ENCODE results near the gene TXNDC11.

DNA sequence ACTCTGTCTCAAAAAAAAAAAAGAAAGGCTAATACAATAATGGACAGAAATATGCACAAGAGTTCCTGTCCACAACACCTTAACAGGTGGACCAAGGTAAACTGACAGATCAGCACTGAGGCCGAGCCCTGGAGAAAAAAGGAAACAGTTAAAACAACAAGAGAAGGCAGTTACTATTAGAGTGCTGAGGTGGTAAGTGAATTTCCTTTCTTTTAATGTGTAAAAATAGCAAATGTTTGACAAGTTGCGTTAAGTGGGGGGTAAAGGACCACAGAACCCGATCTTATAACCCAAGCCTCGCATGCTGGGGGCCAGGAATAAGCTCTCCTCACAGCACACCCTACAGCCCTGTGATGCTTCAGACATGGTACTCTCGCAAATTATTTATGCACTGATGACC, 24.8 kb downstream of the TXNDC11 start:
- TF ChIP-seq POLR2A (IDR thresholded peaks at IDR 0.05) (no peak), EP300 (IDR thresholded peaks at IDR 0.05) (no peak)
- TF ChIP-seq, protein P1, sequence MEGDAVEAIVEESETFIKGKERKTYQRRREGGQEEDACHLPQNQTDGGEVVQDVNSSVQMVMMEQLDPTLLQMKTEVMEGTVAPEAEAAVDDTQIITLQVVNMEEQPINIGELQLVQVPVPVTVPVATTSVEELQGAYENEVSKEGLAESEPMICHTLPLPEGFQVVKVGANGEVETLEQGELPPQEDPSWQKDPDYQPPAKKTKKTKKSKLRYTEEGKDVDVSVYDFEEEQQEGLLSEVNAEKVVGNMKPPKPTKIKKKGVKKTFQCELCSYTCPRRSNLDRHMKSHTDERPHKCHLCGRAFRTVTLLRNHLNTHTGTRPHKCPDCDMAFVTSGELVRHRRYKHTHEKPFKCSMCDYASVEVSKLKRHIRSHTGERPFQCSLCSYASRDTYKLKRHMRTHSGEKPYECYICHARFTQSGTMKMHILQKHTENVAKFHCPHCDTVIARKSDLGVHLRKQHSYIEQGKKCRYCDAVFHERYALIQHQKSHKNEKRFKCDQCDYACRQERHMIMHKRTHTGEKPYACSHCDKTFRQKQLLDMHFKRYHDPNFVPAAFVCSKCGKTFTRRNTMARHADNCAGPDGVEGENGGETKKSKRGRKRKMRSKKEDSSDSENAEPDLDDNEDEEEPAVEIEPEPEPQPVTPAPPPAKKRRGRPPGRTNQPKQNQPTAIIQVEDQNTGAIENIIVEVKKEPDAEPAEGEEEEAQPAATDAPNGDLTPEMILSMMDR (IDR thresholded peaks at IDR 0.05), result no peak

Data from upper lobe of left lung (tissue), 4 donors.